Endothelial cell (in vitro differentiated cells): Measurements from ENCODE around the gene PPP1R9B. TPM values are rescaled to one million over a fixed set of nuclear protein-coding genes. Genes with fewer than 3 reads are reported as not detected.

Experiments
- DNase-seq: peaks from one replicate; pipeline ENCODE4 v3.0.0; 2021; ENCODE audit warnings: low spot score
- H3K27ac Mint-ChIP-seq: one replicate; pipeline ENCODE4 v1.8.0; 2021; ENCODE audit warnings: mixed read lengths, inconsistent platforms; ENCODE audit not compliant: unreplicated experiment
- H3K27me3 Mint-ChIP-seq: one replicate; pipeline ENCODE4 v1.8.0; 2021; ENCODE audit warnings: mild to moderate bottlenecking, moderate library complexity, mixed read lengths, inconsistent platforms; ENCODE audit not compliant: unreplicated experiment
- H3K36me3 Mint-ChIP-seq: one replicate; pipeline ENCODE4 v1.8.0; 2021; ENCODE audit warnings: mild to moderate bottlenecking, low read depth, mixed read lengths, inconsistent platforms; ENCODE audit not compliant: unreplicated experiment
- H3K4me1 Mint-ChIP-seq: one replicate; pipeline ENCODE4 v1.8.0; 2021; ENCODE audit warnings: mild to moderate bottlenecking, mixed read lengths, inconsistent platforms; ENCODE audit not compliant: unreplicated experiment
- H3K4me3 Mint-ChIP-seq: one replicate; pipeline ENCODE4 v1.8.0; 2021; ENCODE audit warnings: mild to moderate bottlenecking, mixed read lengths, inconsistent platforms; ENCODE audit not compliant: unreplicated experiment
- H3K9me3 Mint-ChIP-seq: one replicate; pipeline ENCODE4 v1.8.0; 2021; ENCODE audit warnings: mixed read lengths, inconsistent platforms; ENCODE audit not compliant: unreplicated experiment
- CTCF ChIP-seq: fragments of 200-600 bp; sonication (generic); IDR thresholded peaks from one replicate; pipeline ENCODE4 v1.5.0; 2021; ENCODE audit warnings: antibody characterized with exemption; ENCODE audit not compliant: unreplicated experiment
- total RNA-seq: library from RNA; stranded (reverse); fragmentation: NEBNext Ultra II Directional; extraction: Animal tissue kit (Norgen Biotek cat#: 25700); gene quantifications from one replicate; pipeline ENCODE4 v1.2.1, GENCODE V29; 2021; ENCODE audit not compliant: unreplicated experiment

PPP1R9B gene
- total RNA-seq, 1 donor from 2014 or later: 101 TPM

GRCh38 chr17:50106393-50107131 lies 43.9 kb downstream of the PPP1R9B start:
- Mint-ChIP-seq H3K4me3 (peak overlapping the region; percentile 60), H3K27me3 (peaks cover 7% of the 10 kb centered on the region), H3K27ac (no peak overlapping the region), H3K36me3 (peaks cover 20% of the 10 kb centered on the region), H3K9me3 (no peaks in the 10 kb centered on the region), H3K4me1 (no peaks in the 10 kb centered on the region)
- DNase-seq: no peak
- no peak for TF ChIP-seq CTCF

DNA sequence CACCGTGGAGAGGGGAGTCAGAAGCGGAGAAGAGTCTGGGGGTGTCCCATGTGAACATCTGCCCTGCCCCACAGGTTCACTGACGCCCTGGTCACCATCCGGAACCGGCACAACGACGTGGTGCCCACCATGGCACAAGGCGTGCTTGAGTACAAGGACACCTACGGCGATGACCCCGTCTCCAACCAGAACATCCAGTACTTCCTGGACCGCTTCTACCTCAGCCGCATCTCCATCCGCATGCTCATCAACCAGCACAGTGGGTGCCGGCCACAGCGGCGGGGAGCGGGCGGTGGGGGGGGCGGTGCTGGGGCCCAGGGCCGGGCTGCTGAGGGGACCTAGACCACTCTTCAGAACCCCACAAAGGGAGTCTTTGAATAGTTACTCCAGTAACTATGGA lies 44.7 kb downstream of the PPP1R9B start:
- DNase-seq: no peak
- Mint-ChIP-seq H3K4me1 (no peaks in the 10 kb centered on the region), H3K9me3 (no peaks in the 10 kb centered on the region), H3K27me3 (peaks cover 4% of the 10 kb centered on the region), H3K36me3 (peaks cover 20% of the 10 kb centered on the region), H3K4me3 (no peak overlapping the region), H3K27ac (no peak overlapping the region)
- no peak for TF ChIP-seq CTCF

- no peak for TF ChIP-seq CTCF
- H3K27me3 Mint-ChIP-seq: peaks cover 4% of the 10 kb centered on the region
- DNase-seq: no peak
- H3K27ac Mint-ChIP-seq: no peak overlapping the region
- peaks cover 32% of the 10 kb centered on the region for H3K36me3 Mint-ChIP-seq
- H3K9me3 Mint-ChIP-seq: no peaks in the 10 kb centered on the region
- no peaks in the 10 kb centered on the region for H3K4me1 Mint-ChIP-seq
- no peak overlapping the region for H3K4me3 Mint-ChIP-seq
These were observed 46.5 kb downstream of the PPP1R9B start for GRCh38 chr17:50103941-50104340.

GRCh38 chr17:50103252-50103651 lies 47.2 kb downstream of the PPP1R9B start:
- Mint-ChIP-seq H3K27me3 (peaks cover 6% of the 10 kb centered on the region), H3K36me3 (peaks cover 33% of the 10 kb centered on the region), H3K9me3 (no peaks in the 10 kb centered on the region), H3K4me3 (no peak overlapping the region), H3K27ac (no peak overlapping the region), H3K4me1 (no peaks in the 10 kb centered on the region)
- DNase-seq: no peak
- no peak for TF ChIP-seq CTCF

GRCh38 chr17:50102164-50102991 lies 48.1 kb downstream of the PPP1R9B start:
- Mint-ChIP-seq H3K27ac (no peak overlapping the region), H3K36me3 (peaks cover 35% of the 10 kb centered on the region), H3K27me3 (peaks cover 6% of the 10 kb centered on the region), H3K9me3 (no peaks in the 10 kb centered on the region), H3K4me3 (no peak overlapping the region), H3K4me1 (no peaks in the 10 kb centered on the region)
- no peak for DNase-seq
- TF ChIP-seq CTCF: no peak
